ENCODE results near the gene ZNF260.
"Not testable (repeated sequence)": the region's sequence is repeated elsewhere in the genome, so short reads cannot be mapped to it uniquely, and the experiment has no call there.

The ZNF260 gene

GRCh38 chr19:36528194-36528920 is at the start of gene ZNF260:
ZNF260 (minus strand) TSS chr19:36528271; CDS start chr19:36515238, 13,033 bp downstream.
- DNase-seq (ENCODE audit: low read depth), result peak; percentile 90

GRCh38 chr19:36577271-36577996 is 49.4 kb upstream of the ZNF260 start:
- DNase-seq (ENCODE audit: low read depth), result no peak

GRCh38 chr19:36574741-36575140 is 46.7 kb upstream of the ZNF260 start:
- DNase-seq (ENCODE audit: low read depth), result no peak

GRCh38 chr19:36573895-36574720 is 46.0 kb upstream of the ZNF260 start:
- peak; percentile 2 for DNase-seq (ENCODE audit: low read depth)

GRCh38 chr19:36573020-36573894 is 45.2 kb upstream of the ZNF260 start, which contains the start of gene ZNF529:
ZNF529 (minus strand) TSS chr19:36573292; CDS start chr19:36572346, 946 bp downstream.
- peak; percentile 76 for DNase-seq (ENCODE audit: low read depth)

GRCh38 chr19:36572593-36573019 is 44.5 kb upstream of the ZNF260 start:
- DNase-seq (ENCODE audit: low read depth), result no peak

- DNase-seq (ENCODE audit: low read depth), result no peak
Observed at GRCh38 chr19:36564391-36564790, 36.3 kb upstream of the ZNF260 start.

- DNase-seq (ENCODE audit: low read depth), result no peak
Observed at GRCh38 chr19:36547001-36547732, 19.1 kb upstream of the ZNF260 start.

GRCh38 chr19:36528921-36529518 is 949 bp upstream of the ZNF260 start:
- DNase-seq (ENCODE audit: low read depth), result peak; percentile 9

GRCh38 chr19:36527873-36528193 is 238 bp downstream of the ZNF260 start:
- no peak for DNase-seq (ENCODE audit: low read depth)

GRCh38 chr19:36527341-36527740 is 730 bp downstream of the ZNF260 start:
- DNase-seq (ENCODE audit: low read depth), result no peak

- DNase-seq (ENCODE audit: low read depth), result no peak
Observed at GRCh38 chr19:36526581-36526980, 1.5 kb downstream of the ZNF260 start.

GRCh38 chr19:36524617-36525016 is 3.5 kb downstream of the ZNF260 start:
- no peak for DNase-seq (ENCODE audit: low read depth)

- DNase-seq (ENCODE audit: low read depth), result no peak
Observed at GRCh38 chr19:36514012-36514612, 14.0 kb downstream of the ZNF260 start.

GRCh38 chr19:36508325-36508724 is 19.7 kb downstream of the ZNF260 start:
- no peak for DNase-seq (ENCODE audit: low read depth)

- no peak for DNase-seq (ENCODE audit: low read depth)
Observed at GRCh38 chr19:36501973-36502372, 26.1 kb downstream of the ZNF260 start.

- DNase-seq (ENCODE audit: low read depth), result no peak
Observed at GRCh38 chr19:36497001-36497400, 31.1 kb downstream of the ZNF260 start.

- DNase-seq (ENCODE audit: low read depth), result peak; percentile 15
Observed at GRCh38 chr19:36492689-36493453, 35.2 kb downstream of the ZNF260 start.

- not testable (repeated sequence) for DNase-seq (ENCODE audit: low read depth)
Observed at GRCh38 chr19:36490846-36491245, 37.2 kb downstream of the ZNF260 start.

Data from activated T-cell treated with anti-CD3 and anti-CD28 coated beads for 48 hours (primary cell).